Measurements from ENCODE around the gene XBP1. TPM values are rescaled to one million over a fixed set of nuclear protein-coding genes. Genes with fewer than 3 reads are reported as not detected.

The XBP1 gene
- total and polyA plus RNA-seq, 2 of the 8 experiments (the other 6 are each of a cell fraction or from before 2014, with no cell fraction given): 99.8 to 131 TPM

- no peak overlapping the region for H3K4me3 ChIP-seq (ENCODE audit: extremely low read depth in 1 of 4, insufficient read depth in 2 of 4, low read depth in 3 of 4, low read length in 4 of 4)
- no peak overlapping the region for H4K91ac ChIP-seq (replicated peaks; ENCODE audit: insufficient read length, low read length)
- ChIA-PET POLR2A (ENCODE audit: partially characterized antibody) (interaction anchor here (1.3 to 5.0 kb wide), 2 partner anchors 27 to 32 kb away, joined by 3 to 27 read pairs; partner anchors contain the start of gene XBP1), CTCF (ENCODE audit: partially characterized antibody) (interaction anchor here (1.0 to 1.4 kb wide), 2 partner anchors 37 to 50 kb away, joined by 3 to 5 read pairs; no protein-coding TSS in a partner anchor)
- no peak overlapping the region for H3K18ac ChIP-seq (ENCODE audit: extremely low read depth, low read length)
- no peak overlapping the region for H3K56ac ChIP-seq (replicated peaks; ENCODE audit: insufficient read length, low read depth, low read length)
- H3K79me1 ChIP-seq (ENCODE audit: low read depth, low read length): no peaks in the 10 kb centered on the region
- 91% methylated on average over 7 of the region's 7 CpGs; no CpG with 5 or more reads in 1 of the 2 experiments for WGBS, 2 experiments (ENCODE audit: extremely low coverage in 1 of 2, insufficient coverage in 1 of 2, insufficient read length in 1 of 2, insufficient replicate concordance in 2 of 2, low coverage in 1 of 2, low lambda C conversion rate in 2 of 2, missing lambda C conversion rate in 1 of 2)
- H3K79me2 ChIP-seq (ENCODE audit: control insufficient read depth in 1 of 2, insufficient read depth in 2 of 2, low read length in 2 of 2): no peaks in the 10 kb centered on the region
- no peak overlapping the region for H3K4ac ChIP-seq (replicated peaks; ENCODE audit: insufficient read length, low read depth, low read length)
- no peak overlapping the region for H4K5ac ChIP-seq (ENCODE audit: insufficient read length, low read depth, low read length)
- no peak overlapping the region for H2AFZ ChIP-seq (ENCODE audit: low read length)
- DNase-seq (ENCODE audit: low read depth in 1 of 2, low spot score in 2 of 2): no peak
- no peaks in the 10 kb centered on the region; a peak in 1 of 7 replicates for H3K4me1 ChIP-seq (replicated peaks in 1 of 4; ENCODE audit: control insufficient read depth in 3 of 4, insufficient read depth in 4 of 4, low read length in 3 of 4)
- H3K27me3 ChIP-seq (replicated peaks in 1 of 4; ENCODE audit: control insufficient read depth in 3 of 4, extremely low read depth in 1 of 4, insufficient read depth in 3 of 4, low read length in 3 of 4): no peaks in the 10 kb centered on the region
- no peak overlapping the region for H3K4me2 ChIP-seq (ENCODE audit: insufficient read depth in 1 of 2, low read depth in 2 of 2, low read length in 2 of 2)
- no peak overlapping the region for H2AK5ac ChIP-seq (ENCODE audit: low read depth, low read length)
- no peaks in the 10 kb centered on the region for H3K36me3 ChIP-seq (ENCODE audit: control insufficient read depth in 2 of 4, insufficient read depth in 4 of 4, low read length in 3 of 4)
- H3K23me2 ChIP-seq (ENCODE audit: low read depth, low read length): peaks cover 8% of the 10 kb centered on the region; the same call in 1 of the 2 replicates
- no peak overlapping the region for H2BK15ac ChIP-seq (ENCODE audit: low read length)
- H3K9me3 ChIP-seq (ENCODE audit: insufficient read depth in 2 of 2, low read depth in 1 of 2, low read length in 1 of 2): no peaks in the 10 kb centered on the region
- H2BK5ac ChIP-seq (ENCODE audit: low read depth, low read length): no peak overlapping the region
- H2BK120ac ChIP-seq (replicated peaks; ENCODE audit: low read depth, low read length): no peak overlapping the region
- H3K14ac ChIP-seq (ENCODE audit: insufficient read length): no peak overlapping the region
- H3K9ac ChIP-seq (replicated peaks in 1 of 4; ENCODE audit: extremely low read depth in 1 of 4, low read depth in 3 of 4, low read length in 3 of 4): no peak overlapping the region
- H4K8ac ChIP-seq (ENCODE audit: extremely low read depth, insufficient read depth, low read length): no peak overlapping the region
- FAIRE-seq: no peak
- no peak overlapping the region for H3K27ac ChIP-seq (ENCODE audit: low read depth, low read length)
- H2BK12ac ChIP-seq (ENCODE audit: low read depth, low read length): no peak overlapping the region
- no peaks in the 10 kb centered on the region for H4K20me1 ChIP-seq (replicated peaks in 1 of 2; ENCODE audit: control insufficient read depth in 1 of 2, insufficient read depth in 2 of 2, low read length in 2 of 2)
- H3K23ac ChIP-seq (ENCODE audit: insufficient read length): no peak overlapping the region
- H2BK20ac ChIP-seq (ENCODE audit: low read length): no peak overlapping the region
- TF ChIP-seq RXRA (IDR thresholded peaks at IDR 0.05; ENCODE audit: insufficient read depth, low read depth, low read length): no peak
- TF ChIP-seq CHD1 (IDR thresholded peaks at IDR 0.05; ENCODE audit: low read depth, low read length): no peak
- TF ChIP-seq ATF3 (IDR thresholded peaks at IDR 0.05; ENCODE audit: insufficient read depth, low read depth, low read length): no peak
- TF ChIP-seq ZNF274 (IDR thresholded peaks at IDR 0.05; ENCODE audit: borderline replicate concordance, extremely low read depth, low read length): no peak
- TF ChIP-seq TAF7 (optimal IDR thresholded peaks at IDR 0.05; ENCODE audit: borderline replicate concordance, low read depth, low read length): no peak
- TF ChIP-seq SAP30 (IDR thresholded peaks at IDR 0.05; ENCODE audit: insufficient read depth, insufficient replicate concordance, low read length): no peak
- TF ChIP-seq KDM5A (IDR thresholded peaks at IDR 0.05; ENCODE audit: low read length): no peak
- no peak for TF ChIP-seq CEBPB (IDR thresholded peaks at IDR 0.05; ENCODE audit: low read depth, low read length)
- no peak for TF ChIP-seq SIRT6 (IDR thresholded peaks at IDR 0.05; ENCODE audit: low read length)
- no peak for TF ChIP-seq TBP (IDR thresholded peaks at IDR 0.05; ENCODE audit: low read depth, low read length)
- TF ChIP-seq SP2 (IDR thresholded peaks at IDR 0.05; ENCODE audit: low read length): no peak
- no peak for TF ChIP-seq BCL11A (IDR thresholded peaks at IDR 0.05; ENCODE audit: low read depth in 2 of 2, low read length in 2 of 2)
- no peak for TF ChIP-seq KDM4A (IDR thresholded peaks at IDR 0.05; ENCODE audit: low read depth, low read length, severe bottlenecking)
- no peak for TF ChIP-seq HDAC2 (IDR thresholded peaks at IDR 0.05; ENCODE audit: borderline replicate concordance in 1 of 2, low read depth in 2 of 2, low read length in 2 of 2)
Measured at GRCh38 chr22:28826921-28827320, 26.6 kb upstream of the XBP1 start.

Measured in H1 (cell line).